Nephron progenitor cell (in vitro differentiated cells): ENCODE results near the gene CDH9.

Experiments
- DNase-seq: peaks from one replicate; pipeline ENCODE4 v3.0.0; 2021
- H3K27ac Mint-ChIP-seq: 2 replicates; pipeline ENCODE4 v1.8.0; 2021; ENCODE audit warnings: mild to moderate bottlenecking, moderate library complexity, mixed read lengths
- H3K27me3 Mint-ChIP-seq: 2 replicates; pipeline ENCODE4 v1.8.0; 2021; ENCODE audit warnings: mild to moderate bottlenecking, low read depth, mixed read lengths; ENCODE audit not compliant: poor library complexity
- H3K36me3 Mint-ChIP-seq: 2 replicates; pipeline ENCODE4 v1.8.0; 2021; ENCODE audit warnings: low read depth, mixed read lengths
- H3K4me1 Mint-ChIP-seq: 2 replicates; pipeline ENCODE4 v1.8.0; 2021; ENCODE audit warnings: mixed read lengths
- H3K4me3 Mint-ChIP-seq: 2 replicates; pipeline ENCODE4 v1.8.0; 2021; ENCODE audit warnings: mild to moderate bottlenecking, moderate library complexity, mixed read lengths
- H3K9me3 Mint-ChIP-seq: 2 replicates; pipeline ENCODE4 v1.8.0; 2021; ENCODE audit warnings: mild to moderate bottlenecking, moderate library complexity, mixed read lengths
- CTCF ChIP-seq: fragments of 200-600 bp; sonication (generic); IDR thresholded peaks from 2 replicates; pipeline ENCODE4 v1.5.0; 2021; ENCODE audit warnings: antibody characterized with exemption

The CDH9 gene

GRCh38 chr5:26942481-26942880 is 95.9 kb downstream of the CDH9 start:
- Mint-ChIP-seq H3K27ac (no peak overlapping the region), H3K27me3 (no peaks in the 10 kb centered on the region), H3K36me3 (no peaks in the 10 kb centered on the region), H3K4me3 (no peak overlapping the region), H3K9me3 (no peaks in the 10 kb centered on the region), H3K4me1 (no peaks in the 10 kb centered on the region)
- no peak for TF ChIP-seq CTCF
- no peak for DNase-seq

- H3K27ac Mint-ChIP-seq = no peak overlapping the region
- no peaks in the 10 kb centered on the region for H3K4me1 Mint-ChIP-seq
- H3K4me3 Mint-ChIP-seq = no peak overlapping the region
- no peak for DNase-seq
- H3K27me3 Mint-ChIP-seq = no peaks in the 10 kb centered on the region
- no peaks in the 10 kb centered on the region for H3K36me3 Mint-ChIP-seq
- no peak for TF ChIP-seq CTCF
- H3K9me3 Mint-ChIP-seq = no peaks in the 10 kb centered on the region
These were observed 97.4 kb downstream of the CDH9 start for GRCh38 chr5:26940994-26941393.

GRCh38 chr5:26932238-26932637 is 106.1 kb downstream of the CDH9 start:
- Mint-ChIP-seq H3K9me3 (no peaks in the 10 kb centered on the region), H3K4me1 (no peaks in the 10 kb centered on the region), H3K36me3 (no peaks in the 10 kb centered on the region), H3K4me3 (no peak overlapping the region), H3K27me3 (peaks cover 3% of the 10 kb centered on the region), H3K27ac (no peak overlapping the region)
- TF ChIP-seq CTCF = no peak
- DNase-seq = no peak

GRCh38 chr5:26921439-26921838 is 116.9 kb downstream of the CDH9 start:
- Mint-ChIP-seq H3K36me3 (no peaks in the 10 kb centered on the region), H3K27ac (no peak overlapping the region), H3K27me3 (peaks cover 4% of the 10 kb centered on the region), H3K4me1 (no peaks in the 10 kb centered on the region), H3K4me3 (no peak overlapping the region), H3K9me3 (peaks cover 8% of the 10 kb centered on the region)
- no peak for TF ChIP-seq CTCF
- DNase-seq = no peak

GRCh38 chr5:26903469-26903868 is 134.9 kb downstream of the CDH9 start:
- Mint-ChIP-seq H3K27ac (no peak overlapping the region), H3K4me1 (no peaks in the 10 kb centered on the region), H3K4me3 (no peak overlapping the region), H3K9me3 (no peaks in the 10 kb centered on the region), H3K27me3 (no peaks in the 10 kb centered on the region), H3K36me3 (no peaks in the 10 kb centered on the region)
- no peak for DNase-seq
- TF ChIP-seq CTCF = no peak

- no peaks in the 10 kb centered on the region for H3K36me3 Mint-ChIP-seq
- no peak for DNase-seq
- no peak overlapping the region for H3K4me3 Mint-ChIP-seq
- TF ChIP-seq CTCF = no peak
- H3K9me3 Mint-ChIP-seq = peaks cover 7% of the 10 kb centered on the region
- H3K4me1 Mint-ChIP-seq = no peaks in the 10 kb centered on the region
- H3K27me3 Mint-ChIP-seq = peaks cover 2% of the 10 kb centered on the region
- no peak overlapping the region for H3K27ac Mint-ChIP-seq
These were observed 143.6 kb downstream of the CDH9 start for GRCh38 chr5:26894719-26895263.
